Glutamatergic neuron (in vitro differentiated cells): ENCODE results near the gene CHTF8. TPM values are rescaled to one million over a fixed set of nuclear protein-coding genes. Genes with fewer than 3 reads are reported as not detected.
"Not testable (repeated sequence)": the region's sequence is repeated elsewhere in the genome, so short reads cannot be mapped to it uniquely, and the experiment has no call there.

ENCODE experiments used
- DNase-seq: peaks from one replicate; pipeline ENCODE4 v3.0.0; 2022
- H3K27ac Mint-ChIP-seq: one replicate; pipeline ENCODE4 v1.8.0; 2020; ENCODE audit warnings: mild to moderate bottlenecking, mixed read lengths, inconsistent platforms; ENCODE audit not compliant: unreplicated experiment
- H3K27me3 Mint-ChIP-seq: one replicate; pipeline ENCODE4 v1.8.0; 2020; ENCODE audit warnings: mild to moderate bottlenecking, moderate library complexity, mixed read lengths, inconsistent platforms; ENCODE audit not compliant: unreplicated experiment
- H3K36me3 Mint-ChIP-seq: one replicate; pipeline ENCODE4 v1.8.0; 2020; ENCODE audit warnings: mild to moderate bottlenecking, mixed read lengths, inconsistent platforms; ENCODE audit not compliant: unreplicated experiment
- H3K4me1 Mint-ChIP-seq: one replicate; pipeline ENCODE4 v1.8.0; 2020; ENCODE audit warnings: mild to moderate bottlenecking, low read depth, mixed read lengths, inconsistent platforms; ENCODE audit not compliant: unreplicated experiment
- H3K4me3 Mint-ChIP-seq: one replicate; pipeline ENCODE4 v1.8.0; 2020; ENCODE audit warnings: mild to moderate bottlenecking, mixed read lengths, inconsistent platforms; ENCODE audit not compliant: unreplicated experiment
- H3K9me3 Mint-ChIP-seq: one replicate; pipeline ENCODE4 v1.8.0; 2020; ENCODE audit warnings: mild to moderate bottlenecking, moderate library complexity, mixed read lengths, inconsistent platforms; ENCODE audit not compliant: unreplicated experiment
- CTCF ChIP-seq: fragments of 200-600 bp; sonication (generic); IDR thresholded peaks from one replicate; pipeline ENCODE4 v1.5.0; 2021; ENCODE audit not compliant: partially characterized antibody, unreplicated experiment
- total RNA-seq: library from RNA; stranded (reverse); fragmentation: NEBNext Ultra II Directional; extraction: Animal tissue kit (Norgen Biotek cat#: 25700); gene quantifications from one replicate; pipeline ENCODE4 v1.2.1, GENCODE V29; 2021; ENCODE audit not compliant: unreplicated experiment

CHTF8 gene
- total RNA-seq, 1 donor from 2014 or later = 116 TPM

DNA sequence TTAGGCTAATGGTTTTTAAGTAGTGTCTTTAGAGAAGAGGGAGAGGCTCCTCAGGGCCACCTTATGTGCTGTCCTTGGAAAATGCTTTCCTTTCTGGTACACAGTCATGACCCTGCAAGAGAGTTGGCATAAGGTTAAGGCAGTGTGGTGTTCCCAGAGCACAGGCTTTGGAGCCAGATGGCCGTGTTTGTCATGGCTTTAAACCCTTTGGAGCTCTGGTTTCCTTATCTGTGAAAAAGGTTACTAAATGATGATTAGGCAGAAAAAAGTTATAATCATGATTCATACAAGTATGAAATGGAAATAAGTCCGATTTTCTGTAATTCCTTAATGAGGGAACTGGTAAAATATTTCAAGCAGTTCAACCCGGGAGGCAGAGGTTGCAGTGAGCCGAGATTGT lies 13.3 kb upstream of the CHTF8 start:
- no peak for DNase-seq
- peaks cover 33% of the 10 kb centered on the region for H3K4me1 Mint-ChIP-seq
- peaks cover 8% of the 10 kb centered on the region for H3K9me3 Mint-ChIP-seq
- peak overlapping the region; percentile 91 for H3K27ac Mint-ChIP-seq
- H3K27me3 Mint-ChIP-seq = peaks cover 5% of the 10 kb centered on the region
- peak overlapping the region; percentile 42 for H3K4me3 Mint-ChIP-seq
- TF ChIP-seq CTCF = no peak
- H3K36me3 Mint-ChIP-seq = peaks cover 4% of the 10 kb centered on the region

DNA sequence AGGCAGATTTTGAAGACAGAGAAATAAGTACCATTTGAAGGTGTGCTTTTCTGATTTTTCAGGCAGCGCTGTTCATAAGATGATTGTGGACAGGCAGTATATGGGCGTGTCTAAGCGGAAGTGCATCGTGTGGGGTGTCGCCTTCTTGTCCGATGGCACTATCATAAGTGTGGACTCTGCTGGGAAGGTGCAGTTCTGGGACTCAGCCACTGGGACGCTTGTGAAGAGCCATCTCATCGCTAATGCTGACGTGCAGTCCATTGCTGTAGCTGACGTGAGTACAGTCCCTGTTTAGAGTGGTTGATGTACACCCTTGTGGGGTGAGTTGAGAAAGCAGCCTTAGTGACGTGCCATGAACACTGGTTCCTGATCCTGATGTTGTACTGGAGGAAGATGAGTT lies 10.7 kb upstream of the CHTF8 start:
- Mint-ChIP-seq H3K4me3 (peak overlapping the region; percentile 9), H3K4me1 (peaks cover 36% of the 10 kb centered on the region), H3K36me3 (peaks cover 4% of the 10 kb centered on the region), H3K27ac (peak overlapping the region; percentile 74), H3K27me3 (peaks cover 5% of the 10 kb centered on the region), H3K9me3 (peaks cover 8% of the 10 kb centered on the region)
- peak; percentile 55 for DNase-seq
- TF ChIP-seq CTCF = peak; percentile 39

- Mint-ChIP-seq H3K36me3 (peaks cover 4% of the 10 kb centered on the region), H3K4me1 (peaks cover 39% of the 10 kb centered on the region), H3K9me3 (peaks cover 8% of the 10 kb centered on the region), H3K27ac (peak overlapping the region; percentile 95), H3K4me3 (peak overlapping the region; percentile 71), H3K27me3 (peaks cover 5% of the 10 kb centered on the region)
- no peak for DNase-seq
- no peak for TF ChIP-seq CTCF
These were observed 9.5 kb upstream of the CHTF8 start for GRCh38 chr16:69141936-69142335.

- DNase-seq = peak; percentile 56
- peaks cover 5% of the 10 kb centered on the region for H3K27me3 Mint-ChIP-seq
- H3K36me3 Mint-ChIP-seq = peaks cover 4% of the 10 kb centered on the region
- peak overlapping the region; percentile 78 for H3K4me3 Mint-ChIP-seq
- peaks cover 8% of the 10 kb centered on the region for H3K9me3 Mint-ChIP-seq
- H3K27ac Mint-ChIP-seq = peak overlapping the region; percentile 99
- H3K4me1 Mint-ChIP-seq = peaks cover 35% of the 10 kb centered on the region
- no peak for TF ChIP-seq CTCF
These were observed 8.6 kb upstream of the CHTF8 start for GRCh38 chr16:69141014-69141413.

GRCh38 chr16:69139464-69139863 lies 7.1 kb upstream of the CHTF8 start:
- H3K36me3 Mint-ChIP-seq, DNase-seq, H3K4me3 Mint-ChIP-seq, H3K9me3 Mint-ChIP-seq, H3K27me3 Mint-ChIP-seq: not testable (repeated sequence)
- H3K4me1 Mint-ChIP-seq = peaks cover 36% of the 10 kb centered on the region
- peak overlapping the region; percentile 99 for H3K27ac Mint-ChIP-seq

DNA sequence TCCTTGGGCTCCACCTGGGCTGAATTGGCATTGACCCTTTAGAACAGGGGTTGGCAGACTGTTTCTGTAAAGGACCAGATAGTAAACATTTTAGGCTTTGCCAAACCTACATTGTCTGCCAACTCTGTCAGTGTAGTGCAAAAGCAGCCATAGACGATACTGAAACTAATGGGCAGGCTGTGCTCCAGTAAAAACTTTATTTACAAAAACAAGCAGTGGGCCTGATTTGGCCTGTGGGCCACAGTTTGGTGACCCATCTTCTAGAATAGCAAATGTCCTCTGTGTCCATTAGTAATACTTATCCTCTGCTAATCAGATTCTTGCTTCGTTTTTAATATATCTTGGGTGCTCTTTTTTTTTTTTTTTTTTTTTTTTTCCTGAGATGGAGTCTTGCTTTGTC lies 6.2 kb upstream of the CHTF8 start:
- H3K36me3 Mint-ChIP-seq = peaks cover 4% of the 10 kb centered on the region
- H3K4me3 Mint-ChIP-seq = no peak overlapping the region
- peaks cover 2% of the 10 kb centered on the region for H3K27me3 Mint-ChIP-seq
- peaks cover 6% of the 10 kb centered on the region for H3K9me3 Mint-ChIP-seq
- no peak for TF ChIP-seq CTCF
- peak overlapping the region; percentile 49 for H3K27ac Mint-ChIP-seq
- H3K4me1 Mint-ChIP-seq = peaks cover 39% of the 10 kb centered on the region
- DNase-seq = no peak
